Fibroblast of mammary gland (primary cell): ENCODE measurements around the gene ECT2.

ENCODE experiments used
- DNase-seq: peaks from one replicate; pipeline ENCODE4 v3.0.0-alpha.2; 2010; ENCODE audit warnings: low read depth
- H3K4me3 ChIP-seq: 2 replicates; pipeline ENCODE4 v1.5.1; 2011; ENCODE audit warnings: low read depth, mild to moderate bottlenecking, low read length, moderate library complexity; ENCODE audit not compliant: control insufficient read depth
- CTCF ChIP-seq: conservative IDR thresholded peaks from 2 replicates; pipeline ENCODE4 v1.5.1; 2011; ENCODE audit warnings: low read depth, low read length, inconsistent platforms; ENCODE audit not compliant: control insufficient read depth, insufficient read depth

Gene ECT2

DNA sequence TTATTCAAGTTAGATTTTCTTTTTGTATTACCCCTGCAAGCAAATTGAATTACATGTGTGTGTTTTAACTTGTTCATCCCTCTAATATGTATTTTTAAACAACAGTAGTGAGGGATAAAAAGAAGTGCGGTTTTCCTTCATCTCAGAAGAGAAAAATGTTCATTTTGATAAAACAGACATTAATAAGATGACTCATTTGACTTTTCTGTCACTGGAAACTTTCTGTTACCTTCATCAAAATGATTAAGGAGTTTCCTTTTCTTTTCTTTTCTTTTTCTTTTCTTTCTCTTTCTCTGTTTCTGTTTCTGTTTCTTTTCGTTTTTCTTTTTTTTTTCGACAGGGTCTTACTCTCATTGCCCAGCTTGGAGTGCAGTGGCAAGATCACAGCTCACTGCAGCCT lies 53.0 kb downstream of the ECT2 start:
- no peak overlapping the region for H3K4me3 ChIP-seq
- no peak for DNase-seq
- TF ChIP-seq CTCF, result no peak

DNA sequence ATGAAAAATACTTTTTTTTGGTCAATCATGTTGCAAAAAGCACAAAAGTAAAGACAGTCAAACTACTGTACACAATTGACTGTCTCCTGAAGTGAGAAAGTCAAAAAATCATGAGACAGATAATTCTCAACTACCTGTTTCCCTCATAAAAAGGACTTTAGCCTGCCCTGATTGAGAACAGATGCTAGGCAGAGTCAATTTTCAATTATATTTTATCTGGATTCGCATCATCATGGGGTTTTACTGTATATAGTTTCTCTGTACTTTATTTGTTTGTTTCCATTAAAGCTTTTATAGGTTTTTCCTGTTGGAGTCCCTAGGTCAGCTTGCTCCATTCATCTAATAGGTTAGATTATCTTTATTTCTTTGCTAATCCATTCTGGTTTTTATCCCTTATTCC lies 53.8 kb downstream of the ECT2 start:
- no peak for TF ChIP-seq CTCF
- no peak overlapping the region for H3K4me3 ChIP-seq
- DNase-seq, result no peak

- TF ChIP-seq CTCF, result peak; percentile 25
- peak; percentile 61 for DNase-seq
- H3K4me3 ChIP-seq, result no peak overlapping the region
Observed at GRCh38 chr3:172808969-172809546, 58.5 kb downstream of the ECT2 start.

GRCh38 chr3:172811099-172811498 lies 60.6 kb downstream of the ECT2 start:
- no peak for TF ChIP-seq CTCF
- DNase-seq, result no peak
- no peak overlapping the region for H3K4me3 ChIP-seq

- no peak for TF ChIP-seq CTCF
- no peak for DNase-seq
- no peak overlapping the region for H3K4me3 ChIP-seq
Observed at GRCh38 chr3:172813462-172813861, 62.9 kb downstream of the ECT2 start.

- DNase-seq, result peak; percentile 19
- H3K4me3 ChIP-seq, result no peak overlapping the region
- TF ChIP-seq CTCF, result no peak
Observed at GRCh38 chr3:172814738-172815137, 64.2 kb downstream of the ECT2 start.

GRCh38 chr3:172815857-172816256 lies 65.3 kb downstream of the ECT2 start:
- no peak overlapping the region for H3K4me3 ChIP-seq
- no peak for TF ChIP-seq CTCF
- no peak for DNase-seq
